OCI-LY7 (cell line): ENCODE results near the gene UBE2G2. TPM values are rescaled to one million over a fixed set of nuclear protein-coding genes. Genes with fewer than 3 reads are reported as not detected.
"Not testable (repeated sequence)": the region's sequence is repeated elsewhere in the genome, so short reads cannot be mapped to it uniquely, and the experiment has no call there.

Source experiments
- BruUV-seq: library from RNA; stranded (reverse); fragments of 400-500 nt; replicated peaks from 2 replicates; lab custom pipeline; 2021; lab: Mats Ljungman, UMichigan
- CTCF ChIA-PET: fragments of 300-600 bp; sonication (Branson Sonifier 250); formaldehyde crosslinking; loops from one replicate; lab custom pipeline; 2022; ENCODE audit warnings: antibody characterized with exemption; ENCODE audit not compliant: unreplicated experiment; lab: Charles Lee
- POLR2A ChIA-PET: fragments of 300-600 bp; sonication (Branson Sonifier 250); formaldehyde crosslinking; loops from one replicate; lab custom pipeline; 2022; ENCODE audit warnings: antibody characterized with exemption; lab: Charles Lee
- DNase-seq: peaks from one replicate; pipeline ENCODE4 v3.0.0-alpha.2; 2015; ENCODE audit warnings: low spot score
- H2AFZ ChIP-seq: fragments of 200-600 bp; sonication (generic), shearing (Covaris generic); 2 replicates; pipeline ENCODE4 v1.6.1; 2014; ENCODE audit warnings: mild to moderate bottlenecking, antibody characterized with exemption, low read length, moderate library complexity
- H3K27ac ChIP-seq: fragments of 200-600 bp; sonication (generic); 2 replicates; pipeline ENCODE4 v1.5.1; 2014; ENCODE audit warnings: mixed run types, low read depth, mild to moderate bottlenecking, moderate library complexity, low read length, inconsistent platforms; ENCODE audit not compliant: poor library complexity, severe bottlenecking
- H3K36me3 ChIP-seq: fragments of 200-600 bp; sonication (generic); 2 replicates; pipeline ENCODE4 v1.6.1; 2014; ENCODE audit warnings: mild to moderate bottlenecking, antibody characterized with exemption, low read length, moderate library complexity, mixed read lengths; ENCODE audit not compliant: insufficient read depth
- H3K4me1 ChIP-seq: fragments of 200-600 bp; sonication (generic); 2 replicates; pipeline ENCODE4 v1.5.1; 2014; ENCODE audit warnings: mild to moderate bottlenecking, low read length; ENCODE audit not compliant: insufficient read depth, poor library complexity, severe bottlenecking
- H3K4me2 ChIP-seq: fragments of 200-600 bp; sonication (generic); 2 replicates; pipeline ENCODE4 v1.6.1; 2014; ENCODE audit warnings: mild to moderate bottlenecking, low read length
- H3K4me3 ChIP-seq: fragments of 200-600 bp; sonication (generic); 2 replicates; pipeline ENCODE4 v1.5.1; 2014; ENCODE audit warnings: mild to moderate bottlenecking, low read depth, low read length; ENCODE audit not compliant: poor library complexity, severe bottlenecking
- H3K79me2 ChIP-seq: fragments of 200-600 bp; sonication (generic); 2 replicates; pipeline ENCODE4 v1.6.1; 2016; ENCODE audit warnings: low read depth, mild to moderate bottlenecking, low read length, moderate library complexity, mixed read lengths; ENCODE audit not compliant: insufficient read depth
- H3K9me2 ChIP-seq: fragments of 200-600 bp; sonication (generic); 2 replicates; pipeline ENCODE4 v1.6.1; 2016; ENCODE audit warnings: mild to moderate bottlenecking, low read length, mixed read lengths; ENCODE audit not compliant: insufficient read depth
- H3K9me3 ChIP-seq: fragments of 200-600 bp; sonication (generic); 2 replicates; pipeline ENCODE4 v1.6.1; 2014; ENCODE audit warnings: mild to moderate bottlenecking, mixed run types, low read length, mixed read lengths
- H4K20me1 ChIP-seq: fragments of 200-600 bp; sonication (generic); 2 replicates; pipeline ENCODE4 v1.6.1; 2014; ENCODE audit warnings: mild to moderate bottlenecking, antibody characterized with exemption, low read length, moderate library complexity, mixed read lengths; ENCODE audit not compliant: insufficient read depth
- CTCF ChIP-seq: fragments of 200-600 bp; sonication (generic); conservative IDR thresholded peaks from 2 replicates; pipeline ENCODE4 v1.5.1; 2014; ENCODE audit warnings: mild to moderate bottlenecking, antibody characterized with exemption, low read length, moderate library complexity, mixed read lengths
- EZH2phosphoT487 ChIP-seq: fragments of 200-600 bp; sonication (generic); IDR thresholded peaks from 2 replicates; pipeline ENCODE4 v1.6.1; 2018; ENCODE audit warnings: low read depth, borderline replicate concordance, mild to moderate bottlenecking, mixed run types, antibody characterized with exemption, low read length, moderate library complexity, mixed read lengths
- intact Hi-C: fragments of 100-400 bp; cut with micrococcal nuclease; formaldehyde crosslinking; loops from one replicate; pipeline ENCODE4 v1.10.0; 2022; ENCODE audit not compliant: unreplicated experiment
- total RNA-seq, 2 experiments: library from RNA; depleted of rRNA in 1 of 2; stranded (reverse); fragments of >200 nt in 1 of 2; shearing (Covaris generic) in 1 of 2; gene quantifications; 2 replicates each; pipeline ENCODE4 v1.2.3, GENCODE V29; 2014 to 2022

Gene UBE2G2
- total RNA-seq, 2 experiments from 2014 or later, result 104 to 141 TPM

GRCh38 chr21:44834951-44835646 lies 33.5 kb upstream of the UBE2G2 start:
- H3K27ac ChIP-seq, result no peak overlapping the region
- POLR2A ChIA-PET, result interaction anchor here (0.6 kb wide), 1 partner anchor 994 kb away, joined by 3 read pairs; no protein-coding TSS in a partner anchor
- no peaks in the 10 kb centered on the region for H4K20me1 ChIP-seq
- no TSS peak for BruUV-seq
- no peak overlapping the region for H3K4me2 ChIP-seq
- H3K4me3 ChIP-seq, result no peak overlapping the region
- no peak for DNase-seq
- no peaks in the 10 kb centered on the region for H3K9me3 ChIP-seq
- no peak overlapping the region for H2AFZ ChIP-seq
- TF ChIP-seq EZH2phosphoT487 (no peak), CTCF (no peak)
- no peaks in the 10 kb centered on the region for H3K36me3 ChIP-seq
- no peaks in the 10 kb centered on the region for H3K79me2 ChIP-seq
- H3K9me2 ChIP-seq, result no peaks in the 10 kb centered on the region
- intact Hi-C loops, result no loop called here
- CTCF ChIA-PET, result no interaction called here
- H3K4me1 ChIP-seq, result peaks cover 10% of the 10 kb centered on the region

- Histone ChIP-seq H2AFZ (no peak overlapping the region), H3K4me2 (no peak overlapping the region), H3K9me2 (no peaks in the 10 kb centered on the region), H3K4me1 (peaks cover 10% of the 10 kb centered on the region), H3K36me3 (no peaks in the 10 kb centered on the region), H3K4me3 (no peak overlapping the region), H4K20me1 (no peaks in the 10 kb centered on the region), H3K9me3 (no peaks in the 10 kb centered on the region; the same call in 1 of the 2 replicates), H3K27ac (no peak overlapping the region), H3K79me2 (no peaks in the 10 kb centered on the region)
- ChIA-PET CTCF (no interaction called here), POLR2A (no interaction called here)
- no TSS peak for BruUV-seq
- intact Hi-C loops, result no loop called here
- DNase-seq, result no peak
- TF ChIP-seq CTCF, result no peak
Measured at GRCh38 chr21:44834231-44834950, 32.8 kb upstream of the UBE2G2 start.

DNA sequence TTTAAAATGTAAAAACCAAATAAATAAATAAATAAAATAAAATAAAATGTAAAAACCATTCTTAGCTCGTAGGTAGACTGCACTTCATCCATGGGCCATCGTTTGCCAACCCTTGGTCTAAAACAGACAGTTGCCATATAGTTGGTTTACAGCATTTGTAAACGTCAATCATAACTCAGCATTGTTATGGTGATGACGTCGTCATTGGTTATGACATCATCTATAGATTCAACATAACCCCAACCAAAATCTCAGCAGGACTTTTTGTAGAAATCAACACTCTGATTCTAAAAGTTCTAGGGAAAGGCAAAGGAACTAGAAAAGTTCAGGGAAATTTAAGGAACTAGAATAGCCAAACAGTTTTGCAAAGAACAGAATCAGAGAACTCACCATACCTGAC lies 32.0 kb upstream of the UBE2G2 start:
- BruUV-seq, result no TSS peak
- intact Hi-C loops, result no loop called here
- H3K36me3 ChIP-seq, result no peaks in the 10 kb centered on the region
- H2AFZ ChIP-seq, result no peak overlapping the region
- ChIA-PET POLR2A (no interaction called here), CTCF (no interaction called here)
- no peaks in the 10 kb centered on the region; the same call in 1 of the 2 replicates for H3K9me3 ChIP-seq
- no peaks in the 10 kb centered on the region for H3K79me2 ChIP-seq
- H4K20me1 ChIP-seq, result no peaks in the 10 kb centered on the region
- H3K4me1 ChIP-seq, result peaks cover 10% of the 10 kb centered on the region
- TF ChIP-seq CTCF, result no peak
- TF ChIP-seq EZH2phosphoT487, result no peak
- H3K27ac ChIP-seq, result no peak overlapping the region
- no peak overlapping the region for H3K4me3 ChIP-seq
- DNase-seq, result no peak
- no peak overlapping the region for H3K4me2 ChIP-seq
- no peaks in the 10 kb centered on the region for H3K9me2 ChIP-seq

DNA sequence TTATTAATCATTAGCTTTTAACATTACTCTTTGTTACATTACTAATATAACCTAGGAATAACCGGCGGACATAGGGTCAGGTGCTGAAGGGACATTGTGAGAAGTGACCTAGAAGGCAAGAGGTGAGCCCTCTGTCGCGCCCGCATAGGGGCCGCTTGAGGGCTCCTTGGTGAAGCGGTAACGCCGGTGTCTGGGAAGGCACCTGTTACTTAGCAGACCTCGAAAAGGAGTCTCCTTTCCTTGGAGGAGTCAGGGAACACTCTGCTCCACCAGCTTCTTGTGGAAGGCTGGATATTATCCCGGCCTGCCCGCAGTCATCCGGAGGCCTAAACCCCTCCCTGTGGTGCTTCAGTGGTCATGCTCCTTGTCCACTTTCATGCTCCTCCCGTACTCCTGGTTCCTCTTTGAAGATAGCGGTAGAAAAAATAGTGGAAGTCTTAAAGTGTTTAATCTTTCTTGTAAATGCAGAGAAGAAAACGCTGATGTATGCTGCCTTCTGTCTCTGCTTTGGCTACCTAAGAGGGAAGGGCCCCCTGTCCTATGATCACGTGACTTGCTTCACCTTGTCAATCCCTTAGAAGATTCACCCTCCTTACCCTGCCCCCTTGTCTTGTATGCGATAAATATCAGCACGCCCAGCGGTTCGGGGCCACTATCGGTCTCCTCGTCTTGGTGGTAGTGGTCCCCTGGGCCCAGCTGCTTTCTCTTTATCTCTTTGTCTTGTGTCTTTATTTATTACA lies 31.1 kb upstream of the UBE2G2 start:
- H3K4me3 ChIP-seq, H3K36me3 ChIP-seq, H3K79me2 ChIP-seq, intact Hi-C loops, H3K9me2 ChIP-seq, H3K4me2 ChIP-seq, H4K20me1 ChIP-seq, CTCF ChIA-PET, H3K27ac ChIP-seq, BruUV-seq, DNase-seq, H3K9me3 ChIP-seq, H3K4me1 ChIP-seq, H2AFZ ChIP-seq, POLR2A ChIA-PET: not testable (repeated sequence)
